HAP-1 (cell line): Measurements from ENCODE around the gene MED15.

Source experiments
- DNase-seq, 2 experiments: peaks; one replicate each; pipeline ENCODE4 v3.0.0-alpha.2; 2016 to 2020; ENCODE audit warnings: low spot score in 2 of 2
- H3K27me3 ChIP-seq: fragments of 250-450 bp; sonication (Bioruptor Pico); 2 replicates; pipeline ENCODE4 v1.5.1; 2020; ENCODE audit warnings: low read depth, mild to moderate bottlenecking, moderate library complexity
- H3K36me3 ChIP-seq: fragments of 250-450 bp; sonication (Bioruptor Pico); replicated peaks from 2 replicates; pipeline ENCODE4 v1.5.1; 2020; ENCODE audit warnings: mild to moderate bottlenecking
- H3K4me1 ChIP-seq: fragments of 250-450 bp; sonication (Bioruptor Pico); 2 replicates; pipeline ENCODE4 v1.5.1; 2020; ENCODE audit warnings: mild to moderate bottlenecking
- H3K4me3 ChIP-seq: fragments of 250-450 bp; sonication (Bioruptor Pico); 2 replicates; pipeline ENCODE4 v1.5.1; 2020; ENCODE audit warnings: mild to moderate bottlenecking, moderate library complexity
- H3K9me3 ChIP-seq: fragments of 250-450 bp; sonication (Bioruptor Pico); 2 replicates; pipeline ENCODE4 v1.5.1; 2020; ENCODE audit warnings: mild to moderate bottlenecking, moderate library complexity
- in situ Hi-C: fragments of 300-500 bp; cut with MboI; formaldehyde crosslinking; loops from 3 replicates; pipeline ENCODE4 v1.14.3; 2020; ENCODE audit warnings: low sequenced_read_pairs, inconsistent platforms, mixed read lengths

MED15 gene

GRCh38 chr22:20565761-20566160 is 58.4 kb downstream of the MED15 start:
- DNase-seq: no peak
- no peaks in the 10 kb centered on the region for H3K9me3 ChIP-seq
- in situ Hi-C loops: no loop called here
- no peaks in the 10 kb centered on the region for H3K27me3 ChIP-seq
- H3K4me3 ChIP-seq: no peak overlapping the region
- peaks cover 11% of the 10 kb centered on the region for H3K4me1 ChIP-seq
- H3K36me3 ChIP-seq: peaks cover 65% of the 10 kb centered on the region

- Histone ChIP-seq H3K27me3 (no peaks in the 10 kb centered on the region), H3K36me3 (peaks cover 73% of the 10 kb centered on the region), H3K4me1 (peaks cover 11% of the 10 kb centered on the region), H3K4me3 (no peak overlapping the region), H3K9me3 (no peaks in the 10 kb centered on the region)
- DNase-seq: no peak
- in situ Hi-C loops: no loop called here
Observed at GRCh38 chr22:20566420-20567260, 59.2 kb downstream of the MED15 start.

GRCh38 chr22:20567371-20567847 is 60.0 kb downstream of the MED15 start:
- H3K9me3 ChIP-seq: no peaks in the 10 kb centered on the region
- H3K27me3 ChIP-seq: no peaks in the 10 kb centered on the region
- peaks cover 11% of the 10 kb centered on the region for H3K4me1 ChIP-seq
- no peak overlapping the region for H3K4me3 ChIP-seq
- in situ Hi-C loops: no loop called here
- H3K36me3 ChIP-seq: peaks cover 77% of the 10 kb centered on the region
- DNase-seq: no peak

GRCh38 chr22:20567993-20568417 is 60.6 kb downstream of the MED15 start:
- no peaks in the 10 kb centered on the region for H3K27me3 ChIP-seq
- DNase-seq: no peak
- no peaks in the 10 kb centered on the region for H3K9me3 ChIP-seq
- H3K4me3 ChIP-seq: no peak overlapping the region
- peaks cover 11% of the 10 kb centered on the region for H3K4me1 ChIP-seq
- in situ Hi-C loops: no loop called here
- peaks cover 79% of the 10 kb centered on the region for H3K36me3 ChIP-seq

- in situ Hi-C loops: no loop called here
- Histone ChIP-seq H3K36me3 (peaks cover 84% of the 10 kb centered on the region), H3K27me3 (no peaks in the 10 kb centered on the region), H3K4me3 (no peak overlapping the region), H3K4me1 (peaks cover 6% of the 10 kb centered on the region), H3K9me3 (no peaks in the 10 kb centered on the region)
- no peak for DNase-seq
Observed at GRCh38 chr22:20568502-20569058, 61.2 kb downstream of the MED15 start.

GRCh38 chr22:20569059-20570058 is 61.9 kb downstream of the MED15 start:
- H3K9me3 ChIP-seq: no peaks in the 10 kb centered on the region
- no peaks in the 10 kb centered on the region for H3K4me1 ChIP-seq
- no peak for DNase-seq
- peaks cover 92% of the 10 kb centered on the region for H3K36me3 ChIP-seq
- in situ Hi-C loops: no loop called here
- no peak overlapping the region for H3K4me3 ChIP-seq
- no peaks in the 10 kb centered on the region for H3K27me3 ChIP-seq

- Histone ChIP-seq H3K4me3 (no peak overlapping the region), H3K36me3 (peaks cover 92% of the 10 kb centered on the region), H3K4me1 (no peaks in the 10 kb centered on the region), H3K9me3 (no peaks in the 10 kb centered on the region), H3K27me3 (no peaks in the 10 kb centered on the region)
- in situ Hi-C loops: no loop called here
- DNase-seq: no peak
Observed at GRCh38 chr22:20571078-20571503, 63.7 kb downstream of the MED15 start.

GRCh38 chr22:20571531-20572007 is 64.2 kb downstream of the MED15 start:
- Histone ChIP-seq H3K36me3 (peaks cover 92% of the 10 kb centered on the region), H3K4me3 (no peak overlapping the region), H3K9me3 (no peaks in the 10 kb centered on the region), H3K4me1 (no peaks in the 10 kb centered on the region), H3K27me3 (no peaks in the 10 kb centered on the region)
- peak in 1 of 2 experiments; percentile 78 for DNase-seq
- in situ Hi-C loops: no loop called here

GRCh38 chr22:20572132-20572802 is 64.9 kb downstream of the MED15 start:
- Histone ChIP-seq H3K4me1 (no peaks in the 10 kb centered on the region), H3K4me3 (no peak overlapping the region), H3K27me3 (no peaks in the 10 kb centered on the region), H3K36me3 (peaks cover 88% of the 10 kb centered on the region), H3K9me3 (no peaks in the 10 kb centered on the region)
- DNase-seq: no peak
- in situ Hi-C loops: no loop called here

GRCh38 chr22:20573176-20573832 is 65.9 kb downstream of the MED15 start:
- in situ Hi-C loops: no loop called here
- Histone ChIP-seq H3K4me3 (no peak overlapping the region), H3K9me3 (no peaks in the 10 kb centered on the region), H3K27me3 (no peaks in the 10 kb centered on the region), H3K4me1 (no peaks in the 10 kb centered on the region), H3K36me3 (peaks cover 87% of the 10 kb centered on the region)
- DNase-seq: no peak

- in situ Hi-C loops: no loop called here
- no peak for DNase-seq
- H3K36me3 ChIP-seq: peaks cover 87% of the 10 kb centered on the region
- no peak overlapping the region for H3K4me3 ChIP-seq
- H3K4me1 ChIP-seq: no peaks in the 10 kb centered on the region
- H3K27me3 ChIP-seq: no peaks in the 10 kb centered on the region
- H3K9me3 ChIP-seq: no peaks in the 10 kb centered on the region
Observed at GRCh38 chr22:20573833-20574615, 66.6 kb downstream of the MED15 start.

GRCh38 chr22:20574920-20575353 is 67.5 kb downstream of the MED15 start:
- in situ Hi-C loops: no loop called here
- no peak for DNase-seq
- no peaks in the 10 kb centered on the region for H3K27me3 ChIP-seq
- no peaks in the 10 kb centered on the region for H3K9me3 ChIP-seq
- no peaks in the 10 kb centered on the region for H3K4me1 ChIP-seq
- peaks cover 86% of the 10 kb centered on the region for H3K36me3 ChIP-seq
- no peak overlapping the region for H3K4me3 ChIP-seq
